Lung microvascular endothelial cell (primary cell): ENCODE measurements around the gene SLC4A8. TPM values are rescaled to one million over a fixed set of nuclear protein-coding genes. Genes with fewer than 3 reads are reported as not detected.

Experiments
- DNase-seq, 2 donors: peaks; one replicate each; pipeline versions ENCODE4 v3.0.0 to v3.0.0-alpha.2; 2010; ENCODE audit warnings: low read depth in 2 of 2
- total RNA-seq: library from RNA; depleted of rRNA; stranded (reverse); fragments of >200 nt; gene quantifications from 2 replicates; pipeline ENCODE4 v1.2.1, GENCODE V29; 2014

The SLC4A8 gene
- total RNA-seq, 1 donor from 2014 or later = 0.60 TPM

DNA sequence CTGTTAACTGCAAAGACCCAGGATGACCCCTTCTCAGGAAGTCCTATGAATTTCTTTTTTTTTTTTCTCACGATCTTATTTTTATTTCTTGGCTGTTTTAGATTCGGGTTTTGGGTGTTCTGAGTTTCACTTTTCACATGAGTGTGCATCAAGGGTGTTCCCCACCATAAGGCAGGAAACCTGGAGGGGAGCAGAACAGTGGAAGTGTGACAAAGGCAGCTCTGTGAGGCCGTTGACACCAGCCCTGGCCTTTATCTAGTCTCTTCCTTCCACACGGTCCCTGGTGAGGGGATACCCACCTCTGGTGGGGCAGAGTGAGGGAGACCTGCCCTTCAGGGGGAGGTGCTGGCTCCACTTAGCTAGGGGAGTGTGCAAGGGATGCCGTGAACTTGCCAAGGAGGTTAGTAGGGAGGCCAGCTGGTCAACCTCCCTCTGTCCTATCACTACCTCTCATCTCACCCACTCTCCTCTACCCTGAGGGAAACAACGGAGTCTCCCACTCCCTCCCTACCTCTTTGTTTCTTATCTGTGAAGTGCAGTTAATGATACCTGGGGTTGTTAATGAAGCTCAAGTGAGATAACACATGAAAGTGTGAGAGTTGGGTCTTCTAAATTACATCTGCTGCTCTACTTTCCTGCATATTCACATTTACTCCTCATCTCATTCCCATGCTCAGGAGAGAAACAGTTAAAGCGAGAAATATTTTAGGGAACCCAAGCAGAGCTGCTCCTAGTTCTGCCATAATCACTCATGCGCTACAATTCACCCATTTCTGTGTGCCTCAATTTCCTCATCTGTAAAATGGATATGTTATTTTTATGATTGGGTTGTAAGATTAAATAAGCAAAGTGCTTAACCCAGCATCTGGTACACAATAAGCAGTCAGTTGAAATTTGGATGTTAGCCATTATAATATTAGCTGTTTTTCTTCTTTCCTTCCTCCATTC, 29.1 kb upstream of the SLC4A8 start:
- DNase-seq = peak in 1 of 2 donors; percentile 32

DNA sequence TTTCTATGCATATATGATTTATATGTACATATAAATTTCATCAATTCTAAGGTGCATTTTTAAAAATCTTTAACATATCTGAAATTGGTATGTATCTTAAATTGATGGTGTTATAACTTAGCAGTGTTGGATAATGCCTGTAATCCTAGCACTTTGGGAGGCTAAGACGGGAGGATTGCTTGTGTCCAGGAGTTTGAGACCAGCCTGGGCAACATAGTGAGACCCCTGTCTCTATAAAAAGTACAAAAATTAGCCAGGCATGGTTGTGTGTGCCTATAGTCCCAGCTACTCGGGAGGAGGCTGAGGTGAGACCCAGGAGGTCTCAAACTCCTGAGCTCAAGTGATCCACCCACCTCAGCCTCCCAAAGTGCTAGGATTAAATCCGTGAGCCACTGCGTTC, 27.0 kb upstream of the SLC4A8 start:
- DNase-seq = no peak

DNA sequence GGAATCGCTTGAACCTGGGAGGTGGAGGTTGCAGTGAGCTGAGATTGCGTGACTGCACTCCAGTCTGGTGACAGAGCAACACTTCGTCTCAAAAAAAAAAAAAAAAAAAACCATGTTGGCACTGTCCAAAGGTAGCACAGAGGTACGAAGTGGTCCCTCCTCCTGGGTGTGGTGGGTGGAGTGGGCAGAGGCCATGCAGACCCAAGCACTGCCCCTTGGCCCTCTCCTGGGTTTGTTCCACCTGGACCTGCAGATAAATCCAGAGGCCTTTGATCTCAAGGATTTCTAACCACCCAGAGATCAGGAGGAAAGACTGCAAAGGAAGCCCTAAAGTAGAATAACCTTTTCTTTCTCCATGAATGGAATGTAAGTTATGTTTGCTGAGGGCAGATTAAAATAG, 24.7 kb upstream of the SLC4A8 start:
- DNase-seq = no peak

DNA sequence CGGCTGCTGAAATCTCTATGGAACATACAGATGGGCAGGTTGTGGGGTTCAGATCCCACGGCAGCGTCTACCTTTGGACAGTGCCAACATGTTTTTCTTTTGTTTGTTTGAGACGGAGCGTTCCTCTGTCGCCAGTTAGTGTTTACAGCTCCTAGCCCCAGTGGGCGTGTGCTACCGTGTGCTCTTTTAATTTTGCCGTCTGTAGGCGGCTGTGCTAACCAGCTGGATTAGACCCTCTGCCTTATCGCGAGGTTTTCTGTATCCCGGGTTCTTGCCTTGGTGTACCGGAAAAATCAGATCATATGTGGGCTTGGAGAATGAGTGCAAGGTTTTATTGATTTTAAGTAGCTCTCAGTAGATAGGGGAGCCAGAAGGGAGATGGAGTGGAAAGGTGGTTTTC, 23.6 kb upstream of the SLC4A8 start:
- DNase-seq = no peak

DNA sequence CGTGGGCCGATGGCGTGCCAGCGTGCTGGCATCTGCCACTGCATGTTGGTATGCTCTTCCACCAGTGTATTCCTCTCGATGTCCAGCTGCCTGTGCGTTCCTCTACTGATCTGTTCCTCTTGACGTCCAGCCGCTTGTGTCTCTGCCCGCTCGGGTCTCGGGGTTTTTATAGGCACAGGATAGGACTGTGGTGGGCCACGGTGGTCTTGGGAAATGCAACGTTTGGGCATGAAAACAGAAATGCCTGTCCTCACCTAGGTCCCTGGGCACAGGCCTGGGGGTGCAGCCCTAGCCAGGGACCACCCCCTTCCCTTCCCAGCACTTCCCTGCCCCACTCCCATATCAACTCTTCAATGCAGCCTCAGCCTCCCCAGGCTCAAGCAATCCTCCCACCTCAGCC, 23.1 kb upstream of the SLC4A8 start:
- no peak for DNase-seq

DNA sequence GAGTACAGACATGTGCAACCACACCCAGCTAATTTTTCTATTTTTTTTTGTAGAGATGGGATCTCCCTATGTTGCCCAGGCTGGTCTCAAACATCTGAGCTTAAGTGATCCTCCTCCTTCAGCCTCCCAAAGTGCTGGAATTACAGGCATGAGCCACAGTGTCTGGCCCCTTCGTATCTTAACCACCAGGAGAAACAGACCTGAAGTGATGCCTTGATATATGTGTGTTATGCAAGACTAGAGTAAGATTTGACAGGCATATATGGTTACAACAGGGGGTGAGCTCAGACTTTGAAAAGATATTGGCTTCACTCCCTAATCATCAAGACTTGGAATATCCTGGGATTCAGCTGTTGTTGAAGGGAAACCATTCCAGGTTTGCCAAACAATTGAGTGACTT, 22.7 kb upstream of the SLC4A8 start:
- DNase-seq = no peak

DNA sequence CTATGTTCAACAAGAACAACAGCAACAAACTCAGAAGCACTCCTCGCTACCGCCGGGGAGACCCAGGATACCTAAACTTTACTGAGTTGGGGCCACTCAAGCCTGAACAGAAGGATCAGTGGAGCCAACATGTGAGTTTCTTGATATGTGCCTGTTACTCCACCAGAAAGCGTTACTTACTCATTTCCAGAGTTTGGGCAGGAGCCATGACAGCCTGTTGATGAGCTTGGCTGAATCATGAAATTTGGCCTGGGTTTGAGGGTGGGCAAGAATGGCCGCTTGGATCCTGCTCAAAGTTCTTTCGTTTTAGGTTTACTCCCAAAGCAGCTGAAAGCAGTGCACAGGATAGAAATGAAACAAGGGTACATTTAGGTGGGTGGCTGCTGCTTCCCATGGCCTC, 21.5 kb upstream of the SLC4A8 start:
- no peak for DNase-seq

DNA sequence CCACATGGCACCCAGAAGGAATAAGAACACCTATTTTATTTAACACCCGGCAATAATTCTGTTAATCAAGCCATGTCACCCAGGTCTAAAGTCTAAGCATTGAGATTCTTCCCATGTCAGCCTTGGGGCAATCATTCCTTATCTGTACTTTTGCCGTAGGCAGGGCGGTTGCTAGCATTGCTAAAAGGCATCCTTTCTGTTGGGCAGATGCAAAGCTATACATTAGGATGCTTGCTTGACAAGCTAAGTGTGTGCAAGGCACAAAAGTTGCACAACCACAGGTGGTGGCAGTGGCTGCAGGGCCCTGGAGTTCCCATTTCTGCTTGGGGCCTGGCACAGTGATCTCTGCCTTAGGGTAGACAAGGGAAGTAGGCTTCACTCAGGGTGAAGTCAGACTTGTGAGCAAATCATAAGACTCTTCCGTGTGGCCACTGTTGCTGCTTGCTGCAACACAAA, 20.9 kb upstream of the SLC4A8 start:
- DNase-seq = no peak

DNA sequence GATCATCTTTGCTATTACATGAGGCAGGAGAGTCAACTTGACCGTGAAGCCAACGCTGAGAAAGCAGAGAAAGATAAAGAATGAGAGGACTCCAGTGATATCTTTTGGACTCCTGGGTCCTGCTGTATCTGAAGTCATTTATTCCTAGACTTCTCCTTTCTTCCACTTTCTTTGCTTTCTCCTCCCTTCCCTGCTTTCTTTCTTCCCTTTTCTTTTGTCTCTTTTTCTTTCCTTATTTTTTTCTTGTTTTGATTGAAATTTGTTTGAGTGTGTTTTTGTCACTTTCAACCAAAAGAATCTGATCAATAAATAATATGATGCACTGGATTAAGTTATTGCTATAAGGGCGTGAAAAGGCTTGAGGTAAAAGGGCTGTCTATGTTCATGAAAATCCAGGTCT, 20.0 kb upstream of the SLC4A8 start:
- DNase-seq = no peak

DNA sequence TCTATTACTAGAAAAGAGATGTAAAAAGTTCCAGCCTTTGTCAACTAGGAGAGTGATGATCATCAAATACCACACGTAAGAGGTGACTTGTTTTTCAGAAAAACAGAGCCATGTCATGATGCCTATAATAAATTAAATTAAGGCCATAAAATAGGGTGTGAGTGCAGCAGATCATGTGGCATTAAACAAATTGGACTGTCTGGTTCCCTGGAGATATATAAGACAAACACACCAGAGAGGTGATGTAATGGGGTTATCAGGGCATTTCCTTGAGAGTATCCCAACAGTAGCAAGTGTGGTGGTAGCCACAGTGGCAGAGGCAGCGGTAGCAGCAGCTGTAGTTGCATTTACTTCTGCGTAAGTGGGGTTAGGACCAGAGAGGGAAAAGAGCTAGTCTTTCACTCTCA, 18.8 kb upstream of the SLC4A8 start:
- peak in 1 of 2 donors; percentile 65 for DNase-seq

DNA sequence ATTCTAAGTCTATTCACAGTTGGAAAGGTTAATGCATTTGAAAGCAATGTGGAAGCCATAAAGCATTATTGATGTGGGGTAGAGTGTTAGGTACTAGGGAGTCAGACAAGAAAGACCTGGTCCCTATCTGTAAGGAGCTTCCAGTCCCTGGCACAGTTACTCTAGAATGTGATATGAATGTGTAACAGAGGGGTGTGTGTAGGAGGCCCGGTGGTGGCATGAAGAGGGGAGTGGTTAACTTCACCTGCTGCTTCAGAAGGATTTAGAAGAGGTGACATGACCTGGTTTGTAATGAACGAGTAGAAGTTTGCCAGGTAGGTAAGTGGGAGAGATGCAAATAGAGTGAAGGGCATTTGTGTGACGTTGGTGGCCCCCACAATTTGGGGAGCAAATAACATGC, 18.3 kb upstream of the SLC4A8 start:
- no peak for DNase-seq

DNA sequence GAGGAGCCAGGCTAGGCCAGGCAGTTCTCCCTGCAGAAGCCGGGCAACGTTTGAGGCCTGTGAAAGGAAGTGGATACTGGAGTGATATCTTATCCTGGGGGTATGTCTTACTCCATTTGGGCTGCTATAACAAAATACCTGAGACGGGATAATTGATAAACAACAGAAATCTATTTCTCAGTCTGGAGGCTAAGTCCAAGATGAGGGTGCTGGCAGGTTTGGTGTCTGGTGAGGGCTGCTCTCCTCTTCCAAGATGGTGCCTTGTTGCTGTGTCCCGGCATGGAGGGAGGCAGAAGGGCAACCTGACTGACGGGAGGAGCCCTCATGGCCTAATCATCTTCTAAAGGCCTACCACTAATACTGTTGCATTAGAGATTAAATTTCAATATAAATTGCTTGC, 17.8 kb upstream of the SLC4A8 start:
- no peak for DNase-seq

DNA sequence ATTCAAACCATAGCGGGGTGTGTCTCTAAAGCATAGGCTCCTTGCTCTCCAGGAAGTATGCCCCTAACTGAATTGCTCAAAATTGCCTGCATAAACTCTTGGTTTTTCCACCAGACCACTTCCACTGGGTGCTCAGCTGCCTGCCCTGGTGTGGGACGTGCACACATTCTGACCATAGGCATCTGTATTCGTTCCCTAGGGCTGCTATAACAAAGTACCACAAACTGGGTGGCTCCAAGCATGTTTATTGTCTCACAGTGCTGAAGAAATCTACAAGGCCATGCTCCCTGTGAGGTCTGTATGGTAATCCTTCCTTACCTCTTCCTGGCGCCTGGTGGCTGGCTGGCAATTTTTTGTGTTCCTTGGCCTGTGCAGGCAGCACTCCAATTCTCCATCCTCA, 17.0 kb upstream of the SLC4A8 start:
- DNase-seq = no peak

DNA sequence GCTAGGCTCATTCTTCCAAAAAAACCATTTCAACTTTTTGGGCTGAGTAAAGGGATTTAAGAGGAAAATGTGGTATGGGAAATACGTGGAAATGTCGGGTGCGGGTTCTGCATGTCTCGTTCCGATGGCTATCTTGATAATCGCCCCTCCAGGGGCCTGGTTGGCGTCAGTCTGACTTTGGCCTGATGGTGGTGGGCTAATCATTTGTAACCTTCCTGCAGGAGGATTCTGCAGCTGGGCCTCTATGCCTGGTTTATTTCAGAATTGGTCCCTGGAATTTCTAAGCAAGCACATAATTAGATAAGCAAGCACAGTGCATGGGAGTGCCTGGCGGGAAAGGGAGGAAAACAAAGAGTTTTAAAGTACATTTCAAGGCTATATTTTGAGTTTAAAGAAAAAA, 14.8 kb upstream of the SLC4A8 start:
- DNase-seq = no peak

DNA sequence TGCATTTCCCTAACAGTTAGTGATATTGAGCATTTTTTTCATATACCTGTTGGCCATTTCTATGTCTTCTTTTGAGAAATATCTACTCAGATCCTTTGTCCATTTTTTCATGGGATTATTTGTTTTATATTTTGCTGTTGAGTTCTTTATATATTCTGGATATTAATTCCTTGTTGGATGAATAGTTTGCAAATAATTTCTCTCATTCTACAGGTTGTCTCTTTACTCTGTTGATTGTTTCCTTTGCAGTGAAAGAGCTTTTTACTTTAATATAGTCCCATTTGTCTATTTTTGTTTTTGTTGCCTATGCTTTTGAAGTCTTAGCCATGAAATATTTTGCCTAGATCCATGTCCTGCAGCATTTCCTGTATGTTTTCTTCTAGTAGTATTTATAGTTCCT, 11.5 kb upstream of the SLC4A8 start:
- no peak for DNase-seq

DNA sequence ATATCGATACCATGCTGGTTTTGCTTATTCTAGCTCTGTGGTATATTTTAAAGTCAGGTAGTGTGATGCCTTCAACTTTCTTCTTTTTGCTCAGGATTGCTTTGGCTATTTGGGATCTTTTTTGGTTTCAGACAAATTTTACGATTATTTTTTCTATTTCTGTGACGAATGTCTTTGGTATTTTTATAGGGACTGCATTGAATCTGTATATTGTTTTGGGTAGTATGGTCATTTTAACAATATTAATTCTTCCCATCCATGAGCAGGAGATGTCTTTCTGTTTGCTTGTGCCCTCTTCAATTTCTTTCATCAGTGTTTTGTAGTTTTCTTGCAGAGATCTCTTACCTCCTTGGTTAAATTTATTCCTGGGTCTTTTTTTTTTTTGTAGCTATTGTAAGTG, 10.8 kb upstream of the SLC4A8 start:
- no peak for DNase-seq

DNA sequence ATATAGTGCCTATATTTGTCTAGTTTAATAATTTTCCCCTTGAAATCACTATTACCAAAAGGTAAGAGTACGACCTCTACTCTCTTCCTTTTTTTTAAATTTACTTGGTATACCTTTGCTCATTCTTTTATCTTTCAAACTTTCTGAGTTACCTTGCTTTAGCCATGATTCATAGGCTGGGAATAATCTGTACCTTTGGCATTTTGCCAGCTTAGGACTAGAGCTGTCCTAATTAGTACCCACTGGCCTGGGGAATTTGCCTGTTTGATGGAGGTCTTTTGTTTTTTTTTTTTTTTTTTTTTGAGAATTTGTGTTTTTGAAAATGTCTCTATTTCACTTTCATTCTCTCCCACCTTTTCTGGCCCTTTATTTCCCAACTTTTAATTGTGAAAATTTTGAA, 8.7 kb upstream of the SLC4A8 start:
- DNase-seq = peak in 1 of 2 donors; percentile 28

DNA sequence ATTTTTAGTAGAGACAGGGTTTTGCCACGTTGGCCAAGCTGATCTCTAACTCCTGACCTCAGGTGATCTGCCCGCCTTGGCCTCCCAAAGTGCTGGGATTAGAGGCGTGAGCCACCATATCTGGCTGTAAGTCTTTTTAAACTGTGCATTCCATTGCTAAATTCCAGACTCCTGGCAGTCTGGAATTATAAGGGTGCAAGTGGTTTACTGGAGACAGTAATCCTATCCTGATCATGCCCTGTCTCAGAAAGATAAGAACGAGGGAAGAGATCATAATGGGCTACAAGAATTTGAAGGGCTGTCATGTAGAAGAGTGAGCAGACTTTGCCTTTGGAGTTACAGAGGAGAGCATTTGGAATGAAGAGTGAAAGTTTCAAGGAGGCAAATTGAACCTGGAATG, 6.8 kb upstream of the SLC4A8 start:
- DNase-seq = no peak

DNA sequence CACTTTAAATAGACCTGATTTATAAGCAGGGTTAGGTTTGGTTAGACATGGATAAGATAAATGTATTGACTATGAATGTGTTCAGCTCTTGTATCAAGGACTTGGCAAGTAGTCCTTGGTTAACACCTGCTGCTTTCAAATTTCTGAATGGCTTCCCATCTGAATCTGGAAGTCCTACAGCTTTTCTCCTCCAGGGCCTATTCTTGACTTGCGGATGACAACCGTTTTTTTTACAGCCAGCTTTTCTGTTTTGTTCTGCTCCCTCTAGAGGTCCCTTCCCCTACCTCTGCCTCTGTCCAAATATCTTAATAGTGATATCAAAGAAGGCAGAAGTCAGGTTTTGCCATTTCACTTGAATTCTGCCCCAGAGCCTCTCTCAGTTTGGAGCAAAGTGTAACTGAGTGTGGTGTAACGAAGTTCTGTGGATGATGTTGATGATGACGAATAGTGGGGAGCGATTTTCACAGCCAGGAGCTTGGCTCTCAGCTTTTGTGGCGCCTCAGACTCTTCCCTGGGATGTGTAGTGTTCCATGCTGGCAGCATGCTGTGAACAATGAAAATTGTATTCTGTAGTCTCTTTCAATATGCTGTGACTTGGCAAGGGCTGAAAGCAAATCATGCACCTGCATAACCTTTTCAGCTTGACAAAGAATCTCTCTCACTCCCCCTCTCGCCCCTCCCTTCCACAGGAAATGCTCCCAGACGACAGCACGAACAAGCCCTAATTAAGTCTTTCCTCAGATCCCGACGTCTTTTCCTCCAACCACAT, 5.0 kb upstream of the SLC4A8 start:
- peak in 1 of 2 donors; percentile 63 for DNase-seq

DNA sequence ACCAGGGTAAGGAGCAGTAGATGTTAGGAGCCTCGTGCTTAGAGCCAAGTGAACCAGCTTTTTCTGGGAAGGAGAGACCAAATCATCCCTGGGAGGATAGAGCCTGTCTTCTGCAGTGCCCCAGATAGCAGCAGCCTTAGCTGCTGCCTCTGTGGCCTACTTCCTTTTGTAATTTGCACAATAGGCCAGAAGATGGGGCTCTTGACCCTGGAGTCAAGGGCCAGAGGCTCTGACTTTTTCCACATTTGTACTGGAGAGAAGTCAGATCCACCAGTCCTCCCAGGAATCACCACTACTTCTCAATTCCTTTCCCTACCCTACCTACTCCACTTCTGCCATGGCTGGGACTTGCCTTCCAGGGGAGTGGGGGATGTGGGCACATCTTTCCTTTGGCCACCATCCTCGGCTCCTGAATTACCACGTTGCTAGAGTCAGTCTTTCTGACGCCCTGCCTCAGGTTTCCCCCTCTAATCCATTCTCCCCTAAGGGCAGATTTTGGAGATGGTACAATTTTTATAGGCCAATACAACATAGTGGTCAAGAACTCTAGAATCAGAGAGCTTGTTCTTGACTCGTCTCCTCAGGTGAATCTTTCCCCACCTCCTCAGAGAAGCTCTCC, 3.3 kb upstream of the SLC4A8 start:
- peak; percentile 76 to 81 for DNase-seq

DNA sequence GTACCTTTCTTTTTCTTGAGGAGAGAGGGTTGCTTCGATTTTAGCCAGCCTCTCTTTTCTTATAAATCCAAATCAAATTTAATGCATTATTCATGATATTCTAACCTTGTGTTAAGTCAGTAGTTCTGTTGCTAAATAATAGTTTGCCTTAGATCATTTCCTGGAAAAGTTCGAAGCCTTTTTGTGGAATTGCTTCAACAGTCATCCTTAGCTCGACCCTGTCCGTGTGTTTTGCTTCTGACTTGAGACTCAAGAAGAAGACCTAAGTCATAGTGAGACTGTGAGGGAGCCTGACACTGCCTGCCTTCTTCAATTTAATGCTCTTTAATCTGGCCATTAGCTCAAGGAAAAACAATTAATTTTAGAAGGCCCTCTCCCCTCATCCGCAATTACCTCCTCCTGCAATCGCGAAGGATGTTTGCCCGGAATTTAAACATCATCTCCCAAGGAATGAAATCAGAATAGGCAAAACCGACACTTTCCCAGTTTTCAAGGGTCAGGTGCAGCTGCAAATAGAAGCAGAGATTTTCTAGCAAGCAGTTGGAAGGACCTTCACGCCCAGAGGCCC, 453 bp upstream of the SLC4A8 start:
- peak in 1 of 2 donors; percentile 49 for DNase-seq

DNA sequence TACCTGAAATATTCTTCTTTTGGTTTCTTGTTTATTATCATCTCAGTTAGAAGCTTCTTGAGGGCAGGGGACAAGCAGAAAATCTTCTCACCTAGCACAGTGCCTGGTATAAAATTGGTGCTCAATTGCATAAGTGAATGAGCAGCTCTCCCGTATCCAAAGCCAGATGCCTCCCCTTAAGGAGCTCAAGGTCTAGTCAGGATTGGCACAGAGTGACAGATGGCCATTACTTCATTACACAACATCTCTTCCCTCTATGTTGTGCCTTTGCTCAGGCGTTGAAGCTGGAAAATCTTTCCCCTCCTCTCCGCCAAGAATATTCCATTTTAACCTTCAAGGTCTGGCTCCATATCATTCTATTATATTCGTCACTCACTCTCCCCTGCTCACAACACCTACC, 3.6 kb downstream of the SLC4A8 start:
- DNase-seq = no peak
